GM12864 (cell line): ENCODE results near the gene PALLD.

Source experiments
- DNase-seq: peaks from one replicate; pipeline ENCODE4 v3.0.0-alpha.2; 2011; ENCODE audit warnings: low read depth
- H3K4me3 ChIP-seq: 2 replicates; pipeline ENCODE4 v1.5.1; 2011; ENCODE audit warnings: mild to moderate bottlenecking, low read depth, low read length, control low read depth
- TF ChIP-seq, protein P1 (sequence below): IDR thresholded peaks from 2 replicates; pipeline ENCODE4 v1.5.1; 2011; ENCODE audit warnings: low read depth, mild to moderate bottlenecking, moderate library complexity, low read length, control low read depth, inconsistent platforms; ENCODE audit errors: missing control alignments

The PALLD gene

DNA sequence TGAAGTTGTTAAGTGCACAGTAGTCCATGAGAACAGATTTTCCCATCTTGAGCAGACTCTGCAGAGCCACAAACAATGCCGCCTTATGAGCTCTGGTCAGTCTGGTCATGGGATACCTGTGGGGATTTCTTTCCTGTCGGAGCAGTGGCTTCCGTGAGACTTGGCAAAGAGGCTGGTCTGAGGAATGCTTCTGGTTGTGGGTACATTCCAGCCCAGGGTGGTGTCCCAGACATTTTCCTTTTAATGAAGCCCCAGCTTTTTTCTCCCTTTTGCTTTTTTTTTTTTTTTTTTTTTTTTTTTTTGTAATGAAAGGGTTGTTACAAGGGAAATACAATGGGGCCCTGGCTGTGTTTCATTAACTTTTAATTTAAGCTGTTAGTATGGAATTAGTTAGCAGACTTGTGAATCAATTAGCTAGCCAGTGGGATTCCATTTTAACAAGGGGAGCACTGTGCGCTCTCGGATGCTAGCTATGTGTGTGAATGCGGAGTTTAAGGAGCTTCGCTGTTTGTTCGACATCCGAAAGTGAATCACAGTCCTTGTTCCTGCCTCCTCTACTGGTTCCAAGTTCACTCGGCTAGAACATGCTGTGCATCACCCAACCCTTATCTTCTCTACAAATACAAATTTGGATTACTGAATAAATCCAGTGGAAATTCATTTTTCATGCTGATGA, 288.1 kb downstream of the PALLD start:
- TF ChIP-seq, protein P1, sequence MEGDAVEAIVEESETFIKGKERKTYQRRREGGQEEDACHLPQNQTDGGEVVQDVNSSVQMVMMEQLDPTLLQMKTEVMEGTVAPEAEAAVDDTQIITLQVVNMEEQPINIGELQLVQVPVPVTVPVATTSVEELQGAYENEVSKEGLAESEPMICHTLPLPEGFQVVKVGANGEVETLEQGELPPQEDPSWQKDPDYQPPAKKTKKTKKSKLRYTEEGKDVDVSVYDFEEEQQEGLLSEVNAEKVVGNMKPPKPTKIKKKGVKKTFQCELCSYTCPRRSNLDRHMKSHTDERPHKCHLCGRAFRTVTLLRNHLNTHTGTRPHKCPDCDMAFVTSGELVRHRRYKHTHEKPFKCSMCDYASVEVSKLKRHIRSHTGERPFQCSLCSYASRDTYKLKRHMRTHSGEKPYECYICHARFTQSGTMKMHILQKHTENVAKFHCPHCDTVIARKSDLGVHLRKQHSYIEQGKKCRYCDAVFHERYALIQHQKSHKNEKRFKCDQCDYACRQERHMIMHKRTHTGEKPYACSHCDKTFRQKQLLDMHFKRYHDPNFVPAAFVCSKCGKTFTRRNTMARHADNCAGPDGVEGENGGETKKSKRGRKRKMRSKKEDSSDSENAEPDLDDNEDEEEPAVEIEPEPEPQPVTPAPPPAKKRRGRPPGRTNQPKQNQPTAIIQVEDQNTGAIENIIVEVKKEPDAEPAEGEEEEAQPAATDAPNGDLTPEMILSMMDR: no peak
- no peak overlapping the region for H3K4me3 ChIP-seq
- DNase-seq: no peak

DNA sequence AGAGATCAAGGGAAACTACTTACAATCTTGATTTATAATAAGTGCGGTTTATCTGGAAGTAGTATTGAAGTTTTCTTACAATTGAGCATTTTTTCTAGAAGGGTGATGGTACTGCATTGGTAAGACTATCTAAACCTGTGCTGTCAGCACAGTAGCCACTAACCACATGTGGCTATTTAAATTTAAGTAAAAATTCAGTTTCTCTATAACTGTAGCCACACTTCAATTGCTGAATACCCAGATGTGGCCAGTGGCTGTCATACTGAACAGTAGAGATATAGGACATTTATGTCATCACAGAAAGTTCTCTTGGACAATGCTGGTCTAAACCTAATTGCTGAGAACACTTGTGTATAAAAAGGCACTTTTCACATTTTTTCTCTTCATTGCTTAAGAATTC, 290.5 kb downstream of the PALLD start:
- TF ChIP-seq, protein P1: no peak
- H3K4me3 ChIP-seq: no peak overlapping the region
- no peak for DNase-seq

DNA sequence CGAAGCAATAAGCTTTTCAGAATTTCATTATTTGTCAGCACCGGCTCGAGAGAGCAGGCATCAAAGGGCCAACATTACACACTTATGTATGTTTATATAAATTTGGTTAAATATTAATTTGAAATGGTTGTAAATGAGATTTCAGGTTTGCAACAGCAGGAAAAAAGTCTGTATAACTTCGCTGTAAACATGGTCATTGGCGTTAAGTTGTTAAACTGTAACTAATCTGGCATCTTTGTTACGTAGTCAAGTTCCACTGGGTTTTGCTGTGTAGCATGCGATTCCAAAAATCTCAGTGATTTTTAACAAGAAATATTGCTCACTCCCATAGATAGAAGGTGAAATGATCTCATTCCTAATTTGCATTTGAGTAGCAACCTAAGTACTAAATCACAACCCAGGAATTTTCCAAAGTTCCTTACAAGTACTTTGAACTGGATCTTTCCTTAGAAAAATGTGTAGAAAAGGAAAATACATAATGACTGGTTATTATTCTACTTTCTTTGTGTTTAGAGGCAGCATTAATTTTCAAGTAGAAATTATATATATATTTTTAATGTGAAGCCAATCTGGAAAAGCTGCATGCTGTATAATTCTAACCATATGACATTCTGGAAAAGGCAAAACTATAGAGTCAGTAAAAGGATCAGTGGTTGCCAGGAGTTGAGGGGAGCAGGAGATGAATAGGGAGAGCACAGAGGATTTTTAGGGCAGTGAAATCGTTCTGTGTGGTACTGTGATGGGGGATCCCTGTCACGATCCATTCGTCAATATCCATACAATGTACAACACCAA, 291.1 kb downstream of the PALLD start:
- H3K4me3 ChIP-seq: no peak overlapping the region
- no peak for DNase-seq
- TF ChIP-seq, protein P1: no peak

DNA sequence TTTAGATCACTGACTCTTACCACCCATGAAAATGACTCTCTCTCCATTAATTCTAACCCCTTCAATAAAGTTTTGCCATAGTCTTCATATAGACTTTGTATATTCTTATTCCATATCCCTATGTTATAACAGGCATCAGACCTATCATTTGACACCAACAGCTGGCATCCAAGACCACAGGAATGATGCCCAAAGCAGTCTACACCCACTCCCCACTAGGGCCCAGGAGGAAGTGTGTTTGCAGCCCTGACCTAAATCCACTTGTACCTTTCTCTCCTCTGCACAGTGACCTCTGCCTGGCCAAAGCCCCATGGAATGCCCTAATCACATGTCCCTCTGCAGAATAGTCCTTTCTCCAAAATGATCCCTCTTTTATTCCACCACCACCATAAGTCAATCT, 294.0 kb downstream of the PALLD start:
- no peak overlapping the region for H3K4me3 ChIP-seq
- DNase-seq: no peak
- TF ChIP-seq, protein P1: no peak

DNA sequence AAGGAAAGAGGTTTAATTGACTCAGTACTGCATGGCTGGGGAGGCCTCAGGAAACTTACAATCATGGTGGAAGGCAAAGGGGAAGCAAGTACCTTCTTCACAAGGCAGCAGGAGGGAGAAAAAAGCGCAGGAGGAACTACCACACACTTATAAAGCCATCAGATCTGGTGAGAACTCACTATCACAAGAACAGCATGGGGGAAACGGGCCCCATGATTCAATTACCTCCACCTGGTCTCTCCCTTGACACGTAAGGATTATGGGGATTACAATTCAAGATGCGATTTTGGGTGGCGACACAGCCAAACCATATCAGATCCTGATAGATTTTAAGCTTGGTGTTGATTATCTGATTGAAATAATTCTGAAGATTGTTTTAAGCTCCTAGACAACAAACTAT, 294.5 kb downstream of the PALLD start:
- no peak overlapping the region for H3K4me3 ChIP-seq
- DNase-seq: no peak
- TF ChIP-seq, protein P1: no peak

DNA sequence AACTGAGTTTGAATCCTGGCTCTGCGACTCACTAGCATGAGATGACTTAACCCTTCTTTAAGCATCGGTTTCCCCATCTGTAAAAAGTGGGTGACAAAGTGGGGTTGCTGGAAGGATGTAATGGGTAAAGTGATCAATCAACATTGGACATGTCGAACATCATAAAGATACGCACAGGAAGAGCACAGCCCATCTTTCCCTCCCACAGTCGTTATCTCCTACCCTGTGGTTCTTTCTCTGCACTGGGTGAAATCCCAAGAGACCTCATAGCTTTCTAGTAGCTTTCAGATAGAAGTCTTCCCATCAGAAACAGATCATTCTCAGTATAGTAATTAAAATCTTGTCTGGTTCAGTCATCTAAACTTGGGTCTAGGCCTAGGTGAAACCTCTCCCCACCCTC, 296.7 kb downstream of the PALLD start:
- no peak overlapping the region for H3K4me3 ChIP-seq
- TF ChIP-seq, protein P1: no peak
- DNase-seq: no peak
